HEK293 (cell line): ENCODE measurements around the gene CDH26.

Experiments
- CTCF ChIA-PET: fragments of 350-600 bp; formaldehyde crosslinking; extraction: SDS; loops from one replicate; lab custom pipeline; 2021; ENCODE audit warnings: antibody characterized with exemption; lab: Yijun Ruan, JAX
- POLR2A ChIA-PET: fragments of 300-600 bp; formaldehyde crosslinking; extraction: SDS; loops from one replicate; lab custom pipeline; 2020; ENCODE audit warnings: antibody characterized with exemption, inconsistent platforms; lab: Yijun Ruan, JAX
- H3K27ac ChIP-seq: fragments of 200-500 bp; sonication (Bioruptor generic); 2 replicates; pipeline ENCODE4 v1.5.1; 2014; ENCODE audit warnings: low read depth, low read length, control low read depth, inconsistent platforms; ENCODE audit errors: extremely low read depth
- H3K36me3 ChIP-seq, 2 experiments: fragments of 200-500 bp in 1 of 2; sonication (Bioruptor generic) in 1 of 2; 1 replicate in 1 of 2; 2 replicates in 1 of 2; pipeline ENCODE4 v1.5.1; 2014 to 2017; ENCODE audit warnings: inconsistent platforms in 2 of 2, low read length in 2 of 2; ENCODE audit not compliant: control insufficient read depth in 2 of 2, insufficient read depth in 1 of 2
- H3K4me1 ChIP-seq: fragments of 200-500 bp; sonication (Bioruptor generic); 2 replicates; pipeline ENCODE4 v1.5.1; 2014; ENCODE audit warnings: mild to moderate bottlenecking, low read length, inconsistent platforms; ENCODE audit not compliant: control insufficient read depth, insufficient read depth
- H3K4me3 ChIP-seq: 2 replicates; pipeline ENCODE4 v1.5.1; 2011; ENCODE audit warnings: low read depth, mild to moderate bottlenecking, control low read depth, low read length, moderate library complexity
- H3K9me3 ChIP-seq: fragments of 200-500 bp; sonication (Bioruptor generic); 2 replicates; pipeline ENCODE4 v1.5.1; 2014; ENCODE audit warnings: low read depth, low read length, inconsistent platforms; ENCODE audit not compliant: control insufficient read depth, insufficient read depth
- BCL11B ChIP-seq: fragments of 450-650 bp; formaldehyde crosslinking; IDR thresholded peaks from 2 replicates; pipeline ENCODE4 v1.5.1; 2016; ENCODE audit warnings: low read depth, missing biosample characterization, missing genetic modification characterization
- KLF7 ChIP-seq: fragments of 450-650 bp; formaldehyde crosslinking; IDR thresholded peaks from 2 replicates; pipeline ENCODE4 v1.5.1; 2016; ENCODE audit warnings: missing biosample characterization, missing genetic modification characterization, borderline replicate concordance
- SCRT2 ChIP-seq: fragments of 450-650 bp; formaldehyde crosslinking; IDR thresholded peaks from 2 replicates; pipeline ENCODE4 v1.5.1; 2016; ENCODE audit warnings: missing biosample characterization, missing genetic modification characterization
- ZNF223 ChIP-seq: fragments of 450-650 bp; formaldehyde crosslinking; IDR thresholded peaks from 2 replicates; pipeline ENCODE4 v1.5.1; 2016; ENCODE audit warnings: missing biosample characterization, missing genetic modification characterization
- ZNF404 ChIP-seq: fragments of 450-650 bp; formaldehyde crosslinking; IDR thresholded peaks from 2 replicates; pipeline ENCODE4 v1.5.1; 2017; ENCODE audit warnings: missing biosample characterization, missing genetic modification characterization
- ZNF521 ChIP-seq: fragments of 450-650 bp; formaldehyde crosslinking; IDR thresholded peaks from 2 replicates; pipeline ENCODE4 v1.5.1; 2017; ENCODE audit warnings: missing biosample characterization, mild to moderate bottlenecking, missing genetic modification characterization
- ZNF837 ChIP-seq: fragments of 450-650 bp; formaldehyde crosslinking; IDR thresholded peaks from 2 replicates; pipeline ENCODE4 v1.5.1; 2016; ENCODE audit warnings: missing biosample characterization, missing genetic modification characterization
- TF ChIP-seq, protein P1 (sequence below): fragments of 450-650 bp; formaldehyde crosslinking; IDR thresholded peaks from 2 replicates; pipeline ENCODE4 v1.5.1; 2016; ENCODE audit warnings: missing biosample characterization, missing genetic modification characterization
- TF ChIP-seq, protein P2 (sequence below): fragments of 450-650 bp; formaldehyde crosslinking; IDR thresholded peaks from 2 replicates; pipeline ENCODE4 v1.5.1; 2016; ENCODE audit warnings: missing biosample characterization, missing genetic modification characterization
- TF ChIP-seq, protein P3 (sequence below): fragments of 450-650 bp; formaldehyde crosslinking; IDR thresholded peaks from 2 replicates; pipeline ENCODE4 v1.5.1; 2017; ENCODE audit warnings: missing biosample characterization, missing genetic modification characterization
- TF ChIP-seq, protein P4 (sequence below): fragments of 450-650 bp; formaldehyde crosslinking; IDR thresholded peaks from 2 replicates; pipeline ENCODE4 v1.5.1; 2017; ENCODE audit warnings: missing biosample characterization, missing genetic modification characterization
- TF ChIP-seq, protein P5 (sequence below): fragments of 450-650 bp; formaldehyde crosslinking; IDR thresholded peaks from 2 replicates; pipeline ENCODE4 v1.5.0; 2017; ENCODE audit warnings: missing biosample characterization, missing genetic modification characterization, borderline replicate concordance
- TF ChIP-seq, protein P6 (sequence below): fragments of 450-650 bp; formaldehyde crosslinking; IDR thresholded peaks from 2 replicates; pipeline ENCODE4 v1.5.1; 2016; ENCODE audit warnings: missing biosample characterization, missing genetic modification characterization

The CDH26 gene

DNA sequence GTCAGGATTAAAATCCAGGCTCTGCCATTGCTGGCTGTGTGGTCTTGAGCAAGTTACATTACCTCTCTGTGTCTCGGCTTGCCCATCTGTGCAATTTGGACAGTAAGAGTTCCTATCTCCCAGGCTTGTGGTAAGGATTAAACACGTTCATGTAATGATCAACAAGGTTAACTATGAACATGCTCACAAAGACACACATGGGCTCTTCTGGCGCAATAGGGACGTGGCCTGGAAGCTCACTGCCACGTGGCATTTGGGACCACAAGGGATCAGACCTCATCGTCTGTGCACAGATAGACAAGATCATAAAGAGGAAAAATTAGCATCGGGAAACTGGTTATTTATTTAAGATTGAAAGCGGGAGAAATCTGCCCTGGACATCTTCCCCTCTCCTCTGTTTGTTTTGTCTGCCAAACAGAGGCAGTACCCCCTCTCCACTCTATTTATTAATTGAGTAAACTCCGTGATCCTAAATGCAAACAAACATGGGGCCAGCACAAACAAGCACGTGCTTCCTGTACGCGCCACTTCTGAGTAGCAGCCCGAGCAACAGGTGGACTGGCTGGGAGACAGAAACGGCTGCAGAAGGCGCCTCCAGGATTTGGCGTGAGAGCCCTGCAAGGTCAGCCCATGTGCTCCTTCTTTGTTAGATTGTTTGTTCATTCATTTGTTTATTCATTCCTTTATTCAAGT is 95.0 kb downstream of the CDH26 start (continued):
- TF ChIP-seq, protein P1, sequence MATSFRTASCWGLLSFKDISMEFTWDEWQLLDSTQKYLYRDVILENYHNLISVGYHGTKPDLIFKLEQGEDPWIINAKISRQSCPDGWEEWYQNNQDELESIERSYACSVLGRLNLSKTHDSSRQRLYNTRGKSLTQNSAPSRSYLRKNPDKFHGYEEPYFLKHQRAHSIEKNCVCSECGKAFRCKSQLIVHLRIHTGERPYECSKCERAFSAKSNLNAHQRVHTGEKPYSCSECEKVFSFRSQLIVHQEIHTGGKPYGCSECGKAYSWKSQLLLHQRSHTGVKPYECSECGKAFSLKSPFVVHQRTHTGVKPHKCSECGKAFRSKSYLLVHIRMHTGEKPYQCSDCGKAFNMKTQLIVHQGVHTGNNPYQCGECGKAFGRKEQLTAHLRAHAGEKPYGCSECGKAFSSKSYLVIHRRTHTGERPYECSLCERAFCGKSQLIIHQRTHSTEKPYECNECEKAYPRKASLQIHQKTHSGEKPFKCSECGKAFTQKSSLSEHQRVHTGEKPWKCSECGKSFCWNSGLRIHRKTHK (tag by site-specific recombination), result no peak
- TF ChIP-seq ZNF837 (tag by site-specific recombination), result no peak
- TF ChIP-seq BCL11B, result no peak
- TF ChIP-seq, protein P2, sequence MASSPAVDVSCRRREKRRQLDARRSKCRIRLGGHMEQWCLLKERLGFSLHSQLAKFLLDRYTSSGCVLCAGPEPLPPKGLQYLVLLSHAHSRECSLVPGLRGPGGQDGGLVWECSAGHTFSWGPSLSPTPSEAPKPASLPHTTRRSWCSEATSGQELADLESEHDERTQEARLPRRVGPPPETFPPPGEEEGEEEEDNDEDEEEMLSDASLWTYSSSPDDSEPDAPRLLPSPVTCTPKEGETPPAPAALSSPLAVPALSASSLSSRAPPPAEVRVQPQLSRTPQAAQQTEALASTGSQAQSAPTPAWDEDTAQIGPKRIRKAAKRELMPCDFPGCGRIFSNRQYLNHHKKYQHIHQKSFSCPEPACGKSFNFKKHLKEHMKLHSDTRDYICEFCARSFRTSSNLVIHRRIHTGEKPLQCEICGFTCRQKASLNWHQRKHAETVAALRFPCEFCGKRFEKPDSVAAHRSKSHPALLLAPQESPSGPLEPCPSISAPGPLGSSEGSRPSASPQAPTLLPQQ (tag by site-specific recombination), result no peak
- TF ChIP-seq SCRT2, result peak; percentile 93
- TF ChIP-seq KLF7 (tag by site-specific recombination), result no peak

DNA sequence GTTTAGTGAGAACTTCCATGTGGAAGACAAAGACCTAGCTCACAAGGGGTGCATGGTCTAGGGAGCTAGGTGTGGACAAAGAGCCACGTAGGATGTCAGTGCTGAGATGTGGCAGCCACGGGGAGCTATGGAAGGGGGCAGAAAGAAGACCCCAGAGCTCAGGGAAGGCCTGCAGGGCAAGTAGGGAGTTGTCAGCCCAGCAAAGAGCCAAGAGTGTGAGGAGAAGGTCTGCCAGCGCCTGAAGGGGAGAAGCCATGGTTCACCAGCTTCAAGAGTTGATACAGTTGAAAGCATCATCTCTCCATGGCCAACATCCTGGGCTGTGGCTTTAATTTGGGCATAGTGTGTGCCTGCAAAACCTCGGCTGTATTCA is 95.6 kb downstream of the CDH26 start:
- no peaks in the 10 kb centered on the region for H3K9me3 ChIP-seq
- POLR2A ChIA-PET, result no interaction called here
- H3K4me1 ChIP-seq, result peaks cover 6% of the 10 kb centered on the region; the same call in 1 of the 2 replicates
- TF ChIP-seq, protein P3, sequence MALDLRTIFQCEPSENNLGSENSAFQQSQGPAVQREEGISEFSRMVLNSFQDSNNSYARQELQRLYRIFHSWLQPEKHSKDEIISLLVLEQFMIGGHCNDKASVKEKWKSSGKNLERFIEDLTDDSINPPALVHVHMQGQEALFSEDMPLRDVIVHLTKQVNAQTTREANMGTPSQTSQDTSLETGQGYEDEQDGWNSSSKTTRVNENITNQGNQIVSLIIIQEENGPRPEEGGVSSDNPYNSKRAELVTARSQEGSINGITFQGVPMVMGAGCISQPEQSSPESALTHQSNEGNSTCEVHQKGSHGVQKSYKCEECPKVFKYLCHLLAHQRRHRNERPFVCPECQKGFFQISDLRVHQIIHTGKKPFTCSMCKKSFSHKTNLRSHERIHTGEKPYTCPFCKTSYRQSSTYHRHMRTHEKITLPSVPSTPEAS (tag by site-specific recombination), result no peak
- TF ChIP-seq, protein P4, sequence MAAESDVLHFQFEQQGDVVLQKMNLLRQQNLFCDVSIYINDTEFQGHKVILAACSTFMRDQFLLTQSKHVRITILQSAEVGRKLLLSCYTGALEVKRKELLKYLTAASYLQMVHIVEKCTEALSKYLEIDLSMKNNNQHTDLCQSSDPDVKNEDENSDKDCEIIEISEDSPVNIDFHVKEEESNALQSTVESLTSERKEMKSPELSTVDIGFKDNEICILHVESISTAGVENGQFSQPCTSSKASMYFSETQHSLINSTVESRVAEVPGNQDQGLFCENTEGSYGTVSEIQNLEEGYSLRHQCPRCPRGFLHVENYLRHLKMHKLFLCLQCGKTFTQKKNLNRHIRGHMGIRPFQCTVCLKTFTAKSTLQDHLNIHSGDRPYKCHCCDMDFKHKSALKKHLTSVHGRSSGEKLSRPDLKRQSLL (tag by site-specific recombination), result no peak
- TF ChIP-seq ZNF223 (tag by site-specific recombination) (no peak), SCRT2 (peak; percentile 9; the same call in 1 of the 2 replicates), ZNF404 (tag by site-specific recombination) (no peak), ZNF521 (no peak)
- TF ChIP-seq, protein P5, sequence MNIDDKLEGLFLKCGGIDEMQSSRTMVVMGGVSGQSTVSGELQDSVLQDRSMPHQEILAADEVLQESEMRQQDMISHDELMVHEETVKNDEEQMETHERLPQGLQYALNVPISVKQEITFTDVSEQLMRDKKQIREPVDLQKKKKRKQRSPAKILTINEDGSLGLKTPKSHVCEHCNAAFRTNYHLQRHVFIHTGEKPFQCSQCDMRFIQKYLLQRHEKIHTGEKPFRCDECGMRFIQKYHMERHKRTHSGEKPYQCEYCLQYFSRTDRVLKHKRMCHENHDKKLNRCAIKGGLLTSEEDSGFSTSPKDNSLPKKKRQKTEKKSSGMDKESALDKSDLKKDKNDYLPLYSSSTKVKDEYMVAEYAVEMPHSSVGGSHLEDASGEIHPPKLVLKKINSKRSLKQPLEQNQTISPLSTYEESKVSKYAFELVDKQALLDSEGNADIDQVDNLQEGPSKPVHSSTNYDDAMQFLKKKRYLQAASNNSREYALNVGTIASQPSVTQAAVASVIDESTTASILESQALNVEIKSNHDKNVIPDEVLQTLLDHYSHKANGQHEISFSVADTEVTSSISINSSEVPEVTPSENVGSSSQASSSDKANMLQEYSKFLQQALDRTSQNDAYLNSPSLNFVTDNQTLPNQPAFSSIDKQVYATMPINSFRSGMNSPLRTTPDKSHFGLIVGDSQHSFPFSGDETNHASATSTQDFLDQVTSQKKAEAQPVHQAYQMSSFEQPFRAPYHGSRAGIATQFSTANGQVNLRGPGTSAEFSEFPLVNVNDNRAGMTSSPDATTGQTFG, result no peak
- TF ChIP-seq, protein P6, sequence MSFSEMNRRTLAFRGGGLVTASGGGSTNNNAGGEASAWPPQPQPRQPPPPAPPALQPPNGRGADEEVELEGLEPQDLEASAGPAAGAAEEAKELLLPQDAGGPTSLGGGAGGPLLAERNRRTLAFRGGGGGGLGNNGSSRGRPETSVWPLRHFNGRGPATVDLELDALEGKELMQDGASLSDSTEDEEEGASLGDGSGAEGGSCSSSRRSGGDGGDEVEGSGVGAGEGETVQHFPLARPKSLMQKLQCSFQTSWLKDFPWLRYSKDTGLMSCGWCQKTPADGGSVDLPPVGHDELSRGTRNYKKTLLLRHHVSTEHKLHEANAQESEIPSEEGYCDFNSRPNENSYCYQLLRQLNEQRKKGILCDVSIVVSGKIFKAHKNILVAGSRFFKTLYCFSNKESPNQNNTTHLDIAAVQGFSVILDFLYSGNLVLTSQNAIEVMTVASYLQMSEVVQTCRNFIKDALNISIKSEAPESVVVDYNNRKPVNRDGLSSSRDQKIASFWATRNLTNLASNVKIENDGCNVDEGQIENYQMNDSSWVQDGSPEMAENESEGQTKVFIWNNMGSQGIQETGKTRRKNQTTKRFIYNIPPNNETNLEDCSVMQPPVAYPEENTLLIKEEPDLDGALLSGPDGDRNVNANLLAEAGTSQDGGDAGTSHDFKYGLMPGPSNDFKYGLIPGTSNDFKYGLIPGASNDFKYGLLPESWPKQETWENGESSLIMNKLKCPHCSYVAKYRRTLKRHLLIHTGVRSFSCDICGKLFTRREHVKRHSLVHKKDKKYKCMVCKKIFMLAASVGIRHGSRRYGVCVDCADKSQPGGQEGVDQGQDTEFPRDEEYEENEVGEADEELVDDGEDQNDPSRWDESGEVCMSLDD (tag by site-specific recombination), result no peak
- CTCF ChIA-PET, result interaction anchor here (0.6 kb wide), 1 partner anchor 1835 kb away, joined by 5 read pairs; no protein-coding TSS in a partner anchor
- no peaks in the 10 kb centered on the region for H3K36me3 ChIP-seq
- no peak overlapping the region for H3K27ac ChIP-seq
- no peak overlapping the region for H3K4me3 ChIP-seq
